Lower leg skin (tissue), 3 donors: ENCODE measurements around the gene RPL32.

Source experiments
- POLR2A ChIP-seq, 2 donors: fragments of 450-650 bp; IDR thresholded peaks; one replicate each; pipeline ENCODE4 v1.6.1; 2016 to 2017; ENCODE audit warnings: antibody characterized with exemption in 2 of 2, mild to moderate bottlenecking in 1 of 2, moderate library complexity in 1 of 2
- TF ChIP-seq, protein P1 (sequence below), 3 donors: fragments of 450-650 bp; IDR thresholded peaks; one replicate each; pipeline ENCODE4 v1.5.1; 2016; ENCODE audit warnings: antibody characterized with exemption in 3 of 3, mild to moderate bottlenecking in 3 of 3, moderate library complexity in 2 of 3

DNA sequence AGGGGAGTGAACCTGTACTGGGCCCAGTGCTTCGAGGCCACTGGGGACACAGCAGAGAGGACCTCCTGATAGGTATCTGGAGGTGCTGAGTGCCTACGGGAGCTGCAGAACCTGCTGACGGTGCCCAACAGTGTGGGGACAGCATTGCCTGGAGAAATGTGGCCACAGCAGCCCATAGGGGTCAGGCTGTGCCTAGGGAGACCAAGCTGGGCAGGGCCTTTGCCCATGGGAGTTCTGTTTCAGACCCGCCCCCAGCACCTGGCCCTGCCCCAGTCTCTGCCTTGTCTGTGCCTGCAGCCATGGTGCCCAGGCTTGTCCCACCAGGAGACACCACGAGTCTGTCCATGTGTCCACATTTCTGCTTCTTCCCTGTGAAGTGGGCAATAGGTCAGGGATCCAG is 15.3 kb upstream of the RPL32 start:
- no peak for TF ChIP-seq POLR2A (IDR thresholded peaks at IDR 0.05)
- TF ChIP-seq, protein P1, sequence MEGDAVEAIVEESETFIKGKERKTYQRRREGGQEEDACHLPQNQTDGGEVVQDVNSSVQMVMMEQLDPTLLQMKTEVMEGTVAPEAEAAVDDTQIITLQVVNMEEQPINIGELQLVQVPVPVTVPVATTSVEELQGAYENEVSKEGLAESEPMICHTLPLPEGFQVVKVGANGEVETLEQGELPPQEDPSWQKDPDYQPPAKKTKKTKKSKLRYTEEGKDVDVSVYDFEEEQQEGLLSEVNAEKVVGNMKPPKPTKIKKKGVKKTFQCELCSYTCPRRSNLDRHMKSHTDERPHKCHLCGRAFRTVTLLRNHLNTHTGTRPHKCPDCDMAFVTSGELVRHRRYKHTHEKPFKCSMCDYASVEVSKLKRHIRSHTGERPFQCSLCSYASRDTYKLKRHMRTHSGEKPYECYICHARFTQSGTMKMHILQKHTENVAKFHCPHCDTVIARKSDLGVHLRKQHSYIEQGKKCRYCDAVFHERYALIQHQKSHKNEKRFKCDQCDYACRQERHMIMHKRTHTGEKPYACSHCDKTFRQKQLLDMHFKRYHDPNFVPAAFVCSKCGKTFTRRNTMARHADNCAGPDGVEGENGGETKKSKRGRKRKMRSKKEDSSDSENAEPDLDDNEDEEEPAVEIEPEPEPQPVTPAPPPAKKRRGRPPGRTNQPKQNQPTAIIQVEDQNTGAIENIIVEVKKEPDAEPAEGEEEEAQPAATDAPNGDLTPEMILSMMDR (IDR thresholded peaks at IDR 0.05): no peak
